ENCODE data around the gene GRID1.

GRID1 gene

GRCh38 chr10:86349474-86349873 lies 17.1 kb downstream of the GRID1 start:
- H3K27me3 ChIP-seq (ENCODE audit: low read depth) = no peaks in the 10 kb centered on the region
- DNase-seq (ENCODE audit: low spot score in 2 of 2) = peak; percentile 16 to 64
- no peaks in the 10 kb centered on the region for H3K4me1 ChIP-seq
- no peak overlapping the region for H3K4me3 ChIP-seq
- H3K9me3 ChIP-seq = no peaks in the 10 kb centered on the region
- in situ Hi-C loops (cut with MboI; ENCODE audit: low sequenced_read_pairs) = no loop called here
- no peaks in the 10 kb centered on the region for H3K36me3 ChIP-seq (replicated peaks)

- in situ Hi-C loops (cut with MboI; ENCODE audit: low sequenced_read_pairs) = no loop called here
- H3K4me3 ChIP-seq = no peak overlapping the region
- no peaks in the 10 kb centered on the region for H3K9me3 ChIP-seq
- no peaks in the 10 kb centered on the region for H3K4me1 ChIP-seq
- no peak for DNase-seq (ENCODE audit: low spot score in 2 of 2)
- no peaks in the 10 kb centered on the region for H3K36me3 ChIP-seq (replicated peaks)
- H3K27me3 ChIP-seq (ENCODE audit: low read depth) = no peaks in the 10 kb centered on the region
Measured at GRCh38 chr10:86348321-86349210, 18.0 kb downstream of the GRID1 start.

DNA sequence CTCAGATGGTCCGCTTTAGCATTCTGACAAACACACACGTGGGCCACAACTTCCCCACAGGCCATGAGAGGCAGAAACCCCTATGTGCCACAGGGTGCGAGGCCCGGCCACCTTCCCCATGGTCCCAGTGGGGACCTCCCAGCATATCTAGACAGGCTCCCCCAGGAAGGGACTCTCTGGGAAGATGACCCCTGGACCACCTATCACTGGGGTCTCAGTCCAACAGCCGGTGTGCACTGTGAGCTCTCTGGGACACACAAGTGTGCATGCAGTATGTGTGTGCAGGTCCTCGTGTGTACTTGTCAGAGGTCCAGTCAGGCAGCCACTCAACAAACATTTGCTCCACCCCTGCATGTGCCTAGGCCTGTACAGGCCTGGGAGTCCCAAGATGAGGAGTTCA lies 18.7 kb downstream of the GRID1 start:
- H3K36me3 ChIP-seq (replicated peaks) = no peaks in the 10 kb centered on the region
- H3K4me3 ChIP-seq = no peak overlapping the region
- H3K4me1 ChIP-seq = no peaks in the 10 kb centered on the region
- H3K9me3 ChIP-seq = no peaks in the 10 kb centered on the region
- in situ Hi-C loops (cut with MboI; ENCODE audit: low sequenced_read_pairs) = no loop called here
- no peak for DNase-seq (ENCODE audit: low spot score in 2 of 2)
- no peaks in the 10 kb centered on the region for H3K27me3 ChIP-seq (ENCODE audit: low read depth)

DNA sequence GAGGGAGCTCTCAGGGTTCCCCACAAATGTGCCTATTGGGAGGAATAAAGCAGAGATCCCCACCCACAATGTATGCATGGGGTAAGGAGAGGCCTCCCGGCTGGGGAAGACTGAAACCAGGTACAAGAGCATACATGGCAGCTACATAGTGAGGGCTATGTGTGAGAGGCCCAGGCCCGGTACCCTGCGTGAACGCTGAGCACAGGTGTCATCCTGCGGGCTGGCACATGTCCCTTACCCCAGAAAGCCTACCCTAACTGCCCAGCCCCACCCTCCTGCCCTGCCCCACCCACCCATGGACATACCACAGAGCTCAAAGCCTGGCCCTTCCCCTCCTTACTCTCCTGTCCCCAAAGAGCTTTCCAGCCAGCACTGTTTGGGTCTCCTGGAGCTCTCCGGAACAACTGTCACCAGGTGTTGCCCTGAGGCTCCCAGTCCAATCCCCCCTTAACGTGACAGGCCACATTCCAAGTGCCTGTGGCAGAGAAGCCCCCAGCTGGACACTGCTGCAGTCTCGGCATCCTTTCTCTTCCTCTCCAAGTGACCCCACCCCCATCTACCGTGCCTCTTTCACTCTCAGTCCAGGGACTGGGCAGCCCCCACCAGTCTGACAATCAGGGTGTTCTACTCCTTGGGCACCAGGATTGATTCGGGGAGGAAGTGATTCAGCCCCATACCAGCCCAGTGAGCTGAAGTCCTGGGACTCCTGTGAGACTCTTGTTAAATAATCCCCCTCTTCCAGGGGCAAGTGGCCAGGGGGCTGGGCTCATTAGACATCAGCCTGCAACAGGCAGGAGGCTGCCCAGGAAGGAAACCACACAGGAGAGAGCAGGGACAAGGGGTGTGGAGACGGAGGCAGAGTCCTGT lies 19.6 kb downstream of the GRID1 start:
- no peak for DNase-seq (ENCODE audit: low spot score in 2 of 2)
- H3K4me3 ChIP-seq = no peak overlapping the region
- no peaks in the 10 kb centered on the region for H3K9me3 ChIP-seq
- in situ Hi-C loops (cut with MboI; ENCODE audit: low sequenced_read_pairs) = no loop called here
- H3K27me3 ChIP-seq (ENCODE audit: low read depth) = no peaks in the 10 kb centered on the region
- no peaks in the 10 kb centered on the region for H3K36me3 ChIP-seq (replicated peaks)
- H3K4me1 ChIP-seq = no peaks in the 10 kb centered on the region

DNA sequence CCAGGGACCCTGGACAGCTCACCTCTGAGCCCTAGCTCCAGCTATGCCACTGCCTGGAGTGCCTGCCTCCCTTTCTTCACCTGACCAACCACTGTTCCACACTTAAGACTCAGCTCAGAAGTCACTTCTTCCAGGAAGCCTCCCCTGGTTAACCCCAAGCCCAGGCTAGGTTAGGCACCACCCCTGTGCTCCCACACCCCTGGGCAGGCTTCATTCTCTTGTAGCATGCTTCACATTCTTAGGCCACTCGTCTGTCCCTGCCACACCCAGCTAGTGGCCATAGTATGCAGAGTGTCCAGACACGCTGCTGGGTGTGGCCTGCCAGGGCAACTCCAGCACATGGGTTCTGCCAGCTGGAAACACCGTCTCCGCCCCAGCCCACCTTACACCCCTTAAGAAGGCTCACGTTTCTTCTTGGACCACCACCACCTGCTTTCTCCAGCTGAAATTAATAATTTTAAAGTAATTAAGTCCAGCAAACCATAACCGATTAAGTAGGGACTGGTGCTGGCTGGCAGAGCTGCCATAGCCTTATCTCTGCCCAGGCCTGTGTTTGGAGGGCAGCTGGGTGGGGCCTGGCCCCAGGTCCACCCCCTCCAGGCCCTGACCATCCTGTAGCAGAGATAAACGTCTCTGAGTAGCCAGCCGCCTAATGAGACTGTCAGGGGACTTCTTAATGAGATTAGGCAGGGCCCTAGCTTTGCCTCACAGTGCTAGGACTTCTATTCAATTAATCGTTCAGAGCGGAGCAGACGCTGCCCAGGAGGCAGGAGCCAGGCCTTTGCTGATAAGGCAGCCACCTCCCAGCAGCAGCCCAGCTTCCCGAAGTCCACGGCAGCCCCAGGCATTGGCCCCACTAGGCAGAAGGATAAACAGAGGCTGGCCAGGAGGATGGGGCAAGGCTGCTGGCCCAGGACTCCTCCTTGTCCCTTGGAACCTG lies 20.5 kb downstream of the GRID1 start:
- Histone ChIP-seq H3K4me1 (no peaks in the 10 kb centered on the region), H3K27me3 (ENCODE audit: low read depth) (no peaks in the 10 kb centered on the region), H3K36me3 (replicated peaks) (no peaks in the 10 kb centered on the region), H3K4me3 (no peak overlapping the region), H3K9me3 (no peaks in the 10 kb centered on the region)
- in situ Hi-C loops (cut with MboI; ENCODE audit: low sequenced_read_pairs) = no loop called here
- no peak for DNase-seq (ENCODE audit: low spot score in 2 of 2)

DNA sequence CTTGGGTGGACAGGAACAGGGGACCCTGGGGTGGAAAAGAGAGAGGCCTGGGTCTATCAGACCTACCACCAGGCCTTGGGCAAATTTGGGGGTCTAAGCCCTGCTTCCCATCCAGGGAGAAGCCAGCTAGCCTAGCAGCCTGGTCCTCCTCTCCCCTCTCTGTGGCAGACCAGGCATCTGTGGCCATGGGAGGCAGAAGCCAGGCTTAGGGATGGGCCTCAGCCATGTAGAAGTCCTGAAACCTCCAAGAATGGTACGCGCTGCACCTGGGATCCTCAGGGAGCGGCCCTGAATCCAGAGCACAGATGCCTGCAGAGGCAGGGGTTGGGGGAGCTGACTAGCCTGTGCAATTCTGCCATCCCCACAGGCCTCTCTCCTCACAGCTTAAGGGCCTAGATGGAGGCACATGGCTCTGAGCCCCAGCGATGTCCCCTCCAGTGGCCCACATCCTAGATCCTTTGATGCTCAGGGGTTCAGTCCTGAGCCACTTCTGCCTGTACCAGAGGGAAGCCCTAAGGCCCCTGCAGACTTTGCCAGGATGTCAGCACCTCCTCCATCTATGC lies 21.2 kb downstream of the GRID1 start:
- Histone ChIP-seq H3K4me3 (no peak overlapping the region), H3K36me3 (replicated peaks) (no peaks in the 10 kb centered on the region), H3K4me1 (no peaks in the 10 kb centered on the region)

DNA sequence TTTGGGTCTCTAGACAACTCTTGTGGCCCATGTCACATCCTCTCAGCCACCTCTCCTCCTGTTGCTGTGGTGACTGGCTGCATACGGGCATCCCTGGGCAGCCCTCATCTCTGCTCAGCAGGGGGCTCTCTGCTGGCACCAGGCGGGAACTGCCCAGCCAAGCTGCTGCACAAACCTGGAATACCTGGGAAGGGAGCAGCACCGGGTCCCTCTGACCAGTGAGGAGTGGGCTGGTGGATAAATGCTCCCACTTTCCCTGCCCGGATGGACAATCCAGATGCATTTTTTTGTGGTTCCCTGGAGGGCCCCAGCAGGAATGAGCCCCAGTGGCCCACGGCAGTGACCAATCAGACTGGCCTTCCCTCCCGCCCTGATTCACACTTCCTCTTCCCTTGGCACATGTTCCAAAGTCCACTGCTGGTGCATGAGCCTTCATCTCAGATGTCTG lies 21.9 kb downstream of the GRID1 start:
- Histone ChIP-seq H3K4me1 (no peaks in the 10 kb centered on the region), H3K36me3 (replicated peaks) (no peaks in the 10 kb centered on the region), H3K27me3 (ENCODE audit: low read depth) (no peaks in the 10 kb centered on the region), H3K9me3 (no peaks in the 10 kb centered on the region), H3K4me3 (no peak overlapping the region)
- in situ Hi-C loops (cut with MboI; ENCODE audit: low sequenced_read_pairs) = no loop called here
- no peak for DNase-seq (ENCODE audit: low spot score in 2 of 2)

More for the DNA sequence above, 21.2 kb downstream of the GRID1 start:
- no peaks in the 10 kb centered on the region for H3K27me3 ChIP-seq (ENCODE audit: low read depth)
- in situ Hi-C loops (cut with MboI; ENCODE audit: low sequenced_read_pairs) = no loop called here
- H3K9me3 ChIP-seq = no peaks in the 10 kb centered on the region
- DNase-seq (ENCODE audit: low spot score in 2 of 2) = no peak

GRCh38 chr10:86344281-86344680 lies 22.3 kb downstream of the GRID1 start:
- no peak for DNase-seq (ENCODE audit: low spot score in 2 of 2)
- no peak overlapping the region for H3K4me3 ChIP-seq
- in situ Hi-C loops (cut with MboI; ENCODE audit: low sequenced_read_pairs) = no loop called here
- H3K9me3 ChIP-seq = no peaks in the 10 kb centered on the region
- H3K27me3 ChIP-seq (ENCODE audit: low read depth) = no peaks in the 10 kb centered on the region
- no peaks in the 10 kb centered on the region for H3K36me3 ChIP-seq (replicated peaks)
- no peaks in the 10 kb centered on the region for H3K4me1 ChIP-seq

GRCh38 chr10:86343761-86344160 lies 22.8 kb downstream of the GRID1 start:
- no peaks in the 10 kb centered on the region for H3K27me3 ChIP-seq (ENCODE audit: low read depth)
- no peaks in the 10 kb centered on the region for H3K36me3 ChIP-seq (replicated peaks)
- H3K4me1 ChIP-seq = no peaks in the 10 kb centered on the region
- in situ Hi-C loops (cut with MboI; ENCODE audit: low sequenced_read_pairs) = no loop called here
- no peaks in the 10 kb centered on the region for H3K9me3 ChIP-seq
- no peak overlapping the region for H3K4me3 ChIP-seq
- DNase-seq (ENCODE audit: low spot score in 2 of 2) = no peak

DNA sequence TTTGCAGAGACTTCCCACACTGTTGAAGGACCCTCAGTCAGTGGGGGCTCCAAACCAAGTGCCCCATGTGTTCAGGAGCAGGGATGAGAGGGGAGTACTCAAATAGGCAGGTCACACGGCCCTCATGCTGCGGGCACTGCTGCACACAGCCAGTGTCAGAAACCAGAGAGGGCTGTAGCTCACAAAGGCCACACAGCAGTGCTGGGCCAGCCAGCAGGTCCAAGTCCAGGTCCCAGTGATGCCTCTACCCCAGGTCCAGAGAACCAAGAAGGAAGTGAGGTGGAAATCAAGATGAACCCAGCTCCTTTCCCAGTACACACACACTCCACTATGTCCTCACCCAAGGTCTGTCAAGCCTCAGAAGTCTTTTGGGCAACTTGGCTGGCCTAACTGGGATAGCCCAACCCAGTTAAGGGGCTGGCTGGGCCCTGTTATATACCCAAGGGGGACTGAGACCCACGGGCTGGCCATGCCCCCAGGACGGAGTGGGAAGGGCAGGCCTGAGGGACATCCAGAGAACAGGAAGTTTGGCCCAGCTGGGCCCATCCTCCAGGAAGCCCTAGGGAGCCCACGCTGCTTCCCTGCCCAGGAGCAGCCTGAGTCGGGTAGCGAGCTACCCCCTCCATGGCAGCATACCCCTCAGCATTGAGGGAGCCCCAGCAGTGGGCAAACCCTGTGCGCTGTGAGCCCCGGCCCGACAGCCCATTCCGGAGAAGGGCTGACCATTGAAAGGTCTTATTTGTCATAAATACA lies 24.3 kb downstream of the GRID1 start:
- in situ Hi-C loops (cut with MboI; ENCODE audit: low sequenced_read_pairs) = no loop called here
- DNase-seq (ENCODE audit: low spot score in 2 of 2) = no peak
- no peak overlapping the region for H3K4me3 ChIP-seq
- no peaks in the 10 kb centered on the region for H3K36me3 ChIP-seq (replicated peaks)
- H3K4me1 ChIP-seq = no peaks in the 10 kb centered on the region
- H3K27me3 ChIP-seq (ENCODE audit: low read depth) = no peaks in the 10 kb centered on the region
- H3K9me3 ChIP-seq = no peaks in the 10 kb centered on the region

DNA sequence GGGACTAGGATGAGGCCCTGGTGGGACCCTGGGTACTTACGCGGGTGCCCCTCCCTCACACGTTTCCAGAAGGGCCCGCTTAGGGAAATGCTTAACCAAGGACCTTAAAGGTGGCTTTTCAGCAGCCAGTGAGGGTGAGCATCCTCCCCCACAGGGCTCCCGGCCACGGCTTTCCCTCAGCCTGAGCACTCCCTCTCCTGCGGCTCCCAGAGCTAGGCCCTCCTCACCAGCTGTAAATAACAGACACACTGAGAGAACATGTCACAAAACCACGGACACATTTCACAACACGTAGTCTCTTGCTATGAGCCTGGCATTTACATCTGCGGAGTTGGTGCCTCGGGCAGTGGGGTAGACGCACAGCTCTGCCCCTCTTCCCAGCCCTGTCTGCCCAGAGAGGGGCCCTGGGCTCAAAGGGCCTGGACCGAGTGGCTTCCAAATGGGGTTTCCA lies 25.2 kb downstream of the GRID1 start:
- DNase-seq (ENCODE audit: low spot score in 2 of 2) = no peak
- Histone ChIP-seq H3K36me3 (replicated peaks) (no peaks in the 10 kb centered on the region), H3K4me1 (no peaks in the 10 kb centered on the region), H3K27me3 (ENCODE audit: low read depth) (no peaks in the 10 kb centered on the region), H3K9me3 (no peaks in the 10 kb centered on the region), H3K4me3 (no peak overlapping the region)
- in situ Hi-C loops (cut with MboI; ENCODE audit: low sequenced_read_pairs) = no loop called here

DNA sequence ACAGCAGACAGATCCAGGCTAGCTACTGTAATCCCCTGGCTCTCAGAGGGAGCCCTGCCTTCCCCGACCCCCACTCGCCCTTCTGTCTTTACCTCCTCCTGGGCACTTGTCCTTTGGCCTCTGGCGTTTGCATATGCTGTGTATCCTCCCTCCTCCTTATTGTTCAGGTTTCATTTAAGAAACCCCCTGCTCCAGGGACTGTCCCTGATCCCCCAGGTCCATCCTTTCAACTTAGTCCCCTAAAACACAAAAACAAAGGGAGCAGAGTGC lies 25.7 kb downstream of the GRID1 start:
- DNase-seq (ENCODE audit: low spot score in 2 of 2) = no peak
- no peaks in the 10 kb centered on the region for H3K4me1 ChIP-seq
- in situ Hi-C loops (cut with MboI; ENCODE audit: low sequenced_read_pairs) = no loop called here
- H3K4me3 ChIP-seq = no peak overlapping the region
- H3K27me3 ChIP-seq (ENCODE audit: low read depth) = no peaks in the 10 kb centered on the region
- no peaks in the 10 kb centered on the region for H3K36me3 ChIP-seq (replicated peaks)
- no peaks in the 10 kb centered on the region for H3K9me3 ChIP-seq
